GM12873 (cell line): ENCODE results near the gene ZEB1.

Experiments
- CTCF ChIP-seq: IDR thresholded peaks from 2 replicates; pipeline ENCODE4 v1.5.1; 2012; ENCODE audit warnings: low read depth, mild to moderate bottlenecking, moderate library complexity, low read length, control low read depth; ENCODE audit not compliant: insufficient read depth; ENCODE audit errors: missing control alignments

Gene ZEB1

GRCh38 chr10:31437959-31438358 is 118.9 kb downstream of the ZEB1 start:
- no peak for TF ChIP-seq CTCF

GRCh38 chr10:31451766-31452165 is 132.8 kb downstream of the ZEB1 start:
- no peak for TF ChIP-seq CTCF

- no peak for TF ChIP-seq CTCF
Observed at GRCh38 chr10:31456468-31456867, 137.5 kb downstream of the ZEB1 start.

- TF ChIP-seq CTCF = no peak
Observed at GRCh38 chr10:31457858-31458257, 138.8 kb downstream of the ZEB1 start.

GRCh38 chr10:31458974-31459373 is 140.0 kb downstream of the ZEB1 start:
- no peak for TF ChIP-seq CTCF

- TF ChIP-seq CTCF = no peak
Observed at GRCh38 chr10:31460242-31460641, 141.2 kb downstream of the ZEB1 start.

GRCh38 chr10:31464552-31464951 is 145.5 kb downstream of the ZEB1 start:
- no peak for TF ChIP-seq CTCF

- no peak for TF ChIP-seq CTCF
Observed at GRCh38 chr10:31466313-31466712, 147.3 kb downstream of the ZEB1 start.
